GM20431 (cell line): ENCODE measurements around the gene ATXN7L1.

Experiments used
- in situ Hi-C: fragments of 300-500 bp; cut with MseI, MboI; formaldehyde crosslinking; loops from one replicate; pipeline ENCODE4 v1.15.0; 2020; ENCODE audit warnings: low sequenced_read_pairs; ENCODE audit not compliant: unreplicated experiment

Gene ATXN7L1

GRCh38 chr7:105876091-105876963 lies at the start of gene ATXN7L1:
Gene ATXN7L1, minus strand, starts transcription at chr7:105876599. Its CDS starts 41 bp downstream, at chr7:105876558.
- in situ Hi-C loops = no loop called here

DNA sequence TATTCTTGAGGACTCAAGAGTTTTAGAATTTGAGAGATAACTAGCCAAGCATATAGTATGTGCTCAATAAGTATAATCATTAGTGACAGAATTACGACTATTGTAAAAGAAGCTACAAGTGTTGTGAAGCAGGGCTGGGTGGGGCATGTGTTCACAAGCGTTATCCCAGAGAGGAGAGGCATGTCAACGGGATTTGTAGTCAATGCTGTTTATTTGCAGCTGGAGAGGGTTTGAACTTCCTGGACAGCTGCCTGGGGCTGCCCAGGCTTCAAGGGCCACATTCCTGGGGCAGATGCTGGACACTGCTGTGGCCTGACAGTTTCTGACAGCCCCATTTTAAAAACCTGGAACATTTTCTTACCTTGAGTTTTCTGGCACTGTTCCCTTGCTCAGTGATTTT lies 49.7 kb upstream of the ATXN7L1 start:
- in situ Hi-C loops = no loop called here

- in situ Hi-C loops = no loop called here
These were observed 48.5 kb upstream of the ATXN7L1 start for GRCh38 chr7:105924945-105925344.

DNA sequence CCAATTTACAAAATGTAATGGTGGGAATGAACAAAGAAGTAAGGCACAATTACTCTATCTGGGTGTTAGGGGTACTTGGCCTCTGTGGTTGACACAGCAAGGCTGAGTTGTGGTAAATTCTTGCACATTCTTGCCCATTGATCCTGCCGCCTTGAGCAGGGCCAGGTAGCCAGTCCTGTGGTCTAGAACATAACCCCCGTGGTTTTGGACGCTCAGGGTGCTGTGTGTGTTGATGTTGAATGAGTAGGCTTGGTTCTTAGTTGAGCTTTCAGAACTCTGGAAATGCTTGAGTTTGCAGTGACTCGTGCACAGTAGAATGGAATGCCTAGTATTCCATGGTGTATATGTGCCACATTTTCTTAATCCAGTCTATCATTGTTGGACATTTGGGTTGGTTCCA lies 44.4 kb upstream of the ATXN7L1 start:
- in situ Hi-C loops = no loop called here

GRCh38 chr7:105917659-105918058 lies 41.3 kb upstream of the ATXN7L1 start:
- in situ Hi-C loops = no loop called here

DNA sequence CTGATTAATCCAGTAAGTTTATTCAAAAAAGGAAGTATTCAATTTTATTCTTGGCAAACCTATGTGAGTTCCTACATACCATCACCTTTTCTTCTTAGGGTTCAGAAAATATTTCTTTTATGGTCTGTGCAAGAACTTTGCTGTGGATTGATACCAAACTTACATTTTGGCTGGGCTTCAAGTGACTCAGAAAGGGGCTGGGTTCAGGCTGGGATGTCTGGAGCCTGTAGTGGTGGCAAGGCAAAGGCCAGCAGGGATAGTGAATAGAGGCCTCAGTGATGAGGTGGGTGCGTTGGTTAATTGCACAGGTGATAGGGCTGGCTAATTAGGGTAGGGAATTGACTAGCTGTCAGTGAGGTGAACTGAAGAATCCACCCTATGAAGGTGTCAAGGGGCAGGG lies 40.2 kb upstream of the ATXN7L1 start:
- in situ Hi-C loops = no loop called here

GRCh38 chr7:105913947-105914346 lies 37.5 kb upstream of the ATXN7L1 start:
- in situ Hi-C loops = no loop called here

- in situ Hi-C loops = no loop called here
These were observed 35.7 kb upstream of the ATXN7L1 start for GRCh38 chr7:105911961-105912575.

GRCh38 chr7:105910172-105910571 lies 33.8 kb upstream of the ATXN7L1 start:
- in situ Hi-C loops = no loop called here

DNA sequence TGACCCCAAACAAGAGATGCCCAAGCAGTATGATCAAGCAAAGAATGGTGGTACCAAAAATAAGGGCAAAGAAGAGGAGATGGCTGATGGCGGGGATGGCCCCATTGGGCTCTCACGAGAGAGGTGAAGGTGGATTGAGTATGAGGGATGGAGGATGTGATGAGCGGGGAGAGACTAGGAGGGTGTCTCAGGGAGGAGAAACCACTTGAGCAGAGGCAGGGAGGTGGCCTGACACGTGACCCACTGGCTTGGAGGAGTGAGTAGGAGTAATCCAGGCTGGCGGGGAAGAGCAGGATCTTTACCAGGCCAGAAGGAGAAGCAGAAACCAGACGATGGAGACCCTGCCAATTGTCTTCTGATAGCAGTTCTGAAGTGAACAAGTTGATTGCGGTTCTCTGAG lies 33.3 kb upstream of the ATXN7L1 start:
- in situ Hi-C loops = no loop called here

- in situ Hi-C loops = no loop called here
These were observed 30.9 kb upstream of the ATXN7L1 start for GRCh38 chr7:105907129-105907846.

- in situ Hi-C loops = no loop called here
These were observed 30.3 kb upstream of the ATXN7L1 start for GRCh38 chr7:105906695-105907094.

DNA sequence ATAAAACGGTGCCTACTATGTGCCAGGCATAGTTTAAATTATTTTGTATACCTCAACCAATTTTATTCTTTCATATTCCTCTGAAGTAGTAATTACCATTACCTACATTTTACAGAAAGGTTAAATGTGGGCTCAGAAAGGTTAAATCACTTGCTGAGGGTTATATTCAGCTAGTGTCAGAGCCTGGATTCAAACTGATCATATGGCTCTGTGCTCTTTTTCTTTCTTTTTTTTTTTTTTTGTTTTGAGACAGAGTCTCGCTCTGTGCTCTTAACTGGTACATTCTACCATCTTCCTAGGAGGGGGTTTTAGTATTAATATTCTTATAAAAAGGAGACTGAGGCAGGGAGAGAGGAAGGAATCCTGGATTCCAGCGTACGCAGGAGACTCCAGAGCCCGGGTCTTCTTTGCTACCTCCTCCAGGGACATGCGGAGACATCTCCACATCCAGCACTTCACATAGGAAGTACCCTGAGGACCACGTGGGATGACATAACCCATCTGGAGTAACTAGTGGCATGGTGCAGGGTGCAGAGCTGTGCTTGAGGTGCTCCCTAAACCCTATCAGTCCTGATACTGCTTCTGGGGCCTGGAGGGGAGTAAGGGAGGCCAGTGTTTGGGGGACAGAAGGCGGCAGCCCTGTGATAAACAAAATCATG lies 29.6 kb upstream of the ATXN7L1 start:
- in situ Hi-C loops = no loop called here

DNA sequence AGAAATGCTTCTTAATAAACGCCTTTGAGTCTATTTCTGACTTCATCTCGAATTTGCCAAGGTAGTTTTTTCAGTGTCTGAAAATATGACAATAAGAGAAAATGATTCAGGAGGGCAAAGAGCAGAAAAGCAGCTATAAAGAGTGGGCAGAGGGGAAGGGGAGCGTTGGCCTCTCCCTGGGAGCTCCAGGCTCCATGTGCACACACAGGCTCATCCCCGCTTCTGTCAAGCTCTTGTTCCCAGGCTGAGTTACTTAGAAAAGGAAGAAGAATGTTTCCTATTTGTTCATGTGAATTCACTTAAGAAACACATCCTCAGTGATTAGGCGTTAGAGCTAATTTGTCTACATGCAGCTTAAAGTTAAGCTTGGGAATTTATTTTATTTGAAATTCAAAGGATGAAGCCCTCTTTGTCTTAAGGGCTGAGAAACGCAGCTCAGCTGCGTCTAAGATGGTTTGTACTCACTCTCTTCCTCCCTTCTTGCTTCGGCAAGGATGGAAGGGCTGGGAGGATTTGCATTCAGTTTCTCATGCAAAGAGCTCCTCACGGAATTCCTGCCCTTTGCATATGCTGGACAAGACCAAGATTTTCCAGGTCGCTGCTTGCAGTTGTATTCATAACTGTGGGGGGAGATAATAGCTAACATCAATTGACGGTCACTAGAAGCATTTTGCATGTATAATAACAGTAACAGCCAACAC lies 29.0 kb upstream of the ATXN7L1 start:
- in situ Hi-C loops = no loop called here

DNA sequence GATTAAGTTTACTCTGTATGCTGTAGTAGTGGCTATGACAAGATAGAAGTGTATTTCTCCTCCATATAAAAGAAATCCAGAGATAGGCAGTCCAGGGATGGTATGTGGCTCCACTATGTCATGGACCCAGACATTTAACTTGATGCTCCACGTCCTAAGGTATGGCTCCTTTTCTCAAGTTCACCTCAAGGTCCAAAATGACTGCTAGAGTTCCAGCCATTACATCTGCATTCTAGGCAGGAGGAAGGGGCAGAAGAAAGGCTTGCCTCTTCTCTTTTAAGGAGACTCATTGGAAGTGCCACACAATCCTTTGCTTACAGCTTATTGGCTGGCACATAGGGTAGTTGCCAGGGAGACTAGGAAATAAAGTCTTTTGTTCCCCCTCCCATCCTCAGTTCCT lies 27.7 kb upstream of the ATXN7L1 start:
- in situ Hi-C loops = no loop called here

- in situ Hi-C loops = no loop called here
These were observed 26.0 kb upstream of the ATXN7L1 start for GRCh38 chr7:105902325-105902911.

DNA sequence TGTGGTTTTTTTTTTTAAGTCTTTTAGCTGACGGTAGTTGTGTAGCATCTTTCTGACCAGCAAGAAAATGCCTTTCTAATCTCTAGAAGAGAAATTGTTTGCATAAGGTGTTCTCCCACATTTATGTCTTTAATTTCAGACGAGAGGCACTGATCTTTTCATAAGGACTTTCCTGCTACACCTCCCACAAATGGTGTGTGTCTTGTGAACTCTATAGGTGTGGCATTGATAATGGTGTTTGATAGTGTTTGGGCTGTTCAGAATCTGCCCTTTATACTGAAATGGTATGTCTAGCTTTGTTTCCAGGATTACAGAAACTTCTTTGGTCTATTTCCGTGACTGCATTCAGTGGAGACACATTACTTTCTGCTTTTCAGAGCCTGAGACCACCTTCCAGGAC lies 21.6 kb upstream of the ATXN7L1 start:
- in situ Hi-C loops = no loop called here

- in situ Hi-C loops = no loop called here
These were observed 20.1 kb upstream of the ATXN7L1 start for GRCh38 chr7:105896407-105896911.

DNA sequence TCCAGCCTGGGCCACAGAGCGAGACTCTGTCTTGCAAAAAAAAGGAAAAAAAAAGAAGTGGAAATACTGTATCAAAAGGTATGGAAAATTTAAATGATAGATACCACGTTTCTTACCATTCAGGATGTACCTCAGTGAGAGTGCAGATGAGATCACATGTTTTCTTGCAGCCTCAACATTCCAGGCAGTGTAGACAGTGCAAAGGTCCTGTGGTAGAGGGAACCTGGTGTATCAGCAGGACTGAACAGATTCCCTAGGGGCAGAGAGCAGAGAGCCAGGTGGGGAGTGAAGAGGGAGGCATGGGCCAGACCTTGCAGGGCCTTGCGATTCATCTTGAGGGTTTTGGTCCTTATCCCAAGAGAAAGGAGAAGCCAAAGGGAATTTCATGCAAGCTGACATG lies 17.7 kb upstream of the ATXN7L1 start:
- in situ Hi-C loops = no loop called here
